NCI-H82 treated with DMSO at 0.1 percent for 48 hours (cell line): Measurements from ENCODE around the gene DAZAP2.
"Not testable (repeated sequence)": the region's sequence is repeated elsewhere in the genome, so short reads cannot be mapped to it uniquely, and the experiment has no call there.

ENCODE experiments used
- DNase-seq: peaks from one replicate; lab custom pipeline; 2025; ENCODE audit not compliant: unreplicated experiment; lab: John Stamatoyannopoulos, UW

The DAZAP2 gene

DNA sequence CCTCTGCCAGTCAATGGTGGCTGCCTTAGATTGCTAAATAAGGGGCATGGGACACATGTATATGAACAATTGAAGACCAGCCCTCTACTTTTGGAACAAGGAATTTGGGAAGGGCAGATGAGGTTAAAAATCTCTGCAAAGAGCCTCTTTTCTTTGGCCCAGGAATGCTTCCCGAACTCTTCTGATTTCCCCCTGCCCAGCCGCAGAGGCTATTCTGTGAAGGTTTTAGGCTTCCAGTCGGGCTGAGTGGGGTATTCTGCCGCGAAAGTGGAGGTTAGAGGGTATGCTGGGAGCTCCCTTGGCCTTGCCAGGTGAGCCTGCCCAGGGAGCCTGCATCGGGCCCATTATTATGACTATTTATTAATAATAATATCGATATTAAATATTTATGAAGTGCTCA lies 22.0 kb upstream of the DAZAP2 start:
- DNase-seq, result no peak

- DNase-seq, result no peak
Observed at GRCh38 chr12:51217133-51217967, 21.3 kb upstream of the DAZAP2 start.

- peak; percentile 45 for DNase-seq
Observed at GRCh38 chr12:51217968-51218606, 20.5 kb upstream of the DAZAP2 start, which contains the start of gene POU6F1. POU6F1 (minus strand) TSS chr12:51218062; CDS start chr12:51206836, 11,226 bp downstream.

GRCh38 chr12:51218607-51219161 lies 19.9 kb upstream of the DAZAP2 start:
- no peak for DNase-seq

DNA sequence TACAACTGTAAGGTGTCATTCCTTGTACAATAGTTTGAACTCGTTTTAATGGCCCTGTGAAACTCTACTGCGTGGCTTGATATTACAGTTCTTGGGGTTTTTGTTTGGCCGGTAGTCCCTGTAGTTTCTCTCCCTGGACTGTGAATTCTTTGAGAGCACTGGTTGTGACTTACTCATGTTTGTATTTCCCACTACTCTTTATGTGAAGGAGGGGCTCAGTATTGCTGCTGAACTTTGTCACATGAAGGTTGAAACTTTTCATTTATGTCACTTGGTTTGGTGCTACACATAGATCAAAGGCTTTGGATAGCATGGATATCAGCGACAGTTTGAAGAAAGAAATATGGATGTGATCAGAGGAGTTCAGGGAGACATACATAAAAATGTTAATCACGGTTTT lies 19.3 kb upstream of the DAZAP2 start:
- DNase-seq, result no peak

DNA sequence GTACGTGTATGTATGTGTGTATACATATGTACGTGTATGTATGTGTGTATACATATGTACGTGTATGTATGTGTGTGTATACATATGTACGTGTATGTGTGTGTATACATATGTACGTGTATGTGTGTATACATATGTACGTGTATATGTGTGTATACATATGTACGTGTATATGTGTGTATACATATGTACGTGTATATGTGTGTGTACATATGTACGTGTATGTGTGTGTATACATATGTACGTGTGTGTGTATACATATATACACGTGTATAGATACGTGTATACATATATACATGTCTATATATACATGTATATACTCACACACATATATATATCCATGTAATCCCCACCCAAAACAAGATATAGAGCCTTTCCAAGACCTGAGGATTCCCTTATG lies 18.8 kb upstream of the DAZAP2 start:
- not testable (repeated sequence) for DNase-seq

- DNase-seq, result no peak
Observed at GRCh38 chr12:51222461-51222860, 16.2 kb upstream of the DAZAP2 start.

GRCh38 chr12:51224625-51225024 lies 14.0 kb upstream of the DAZAP2 start:
- DNase-seq, result no peak

GRCh38 chr12:51225234-51225633 lies 13.4 kb upstream of the DAZAP2 start:
- DNase-seq, result no peak

DNA sequence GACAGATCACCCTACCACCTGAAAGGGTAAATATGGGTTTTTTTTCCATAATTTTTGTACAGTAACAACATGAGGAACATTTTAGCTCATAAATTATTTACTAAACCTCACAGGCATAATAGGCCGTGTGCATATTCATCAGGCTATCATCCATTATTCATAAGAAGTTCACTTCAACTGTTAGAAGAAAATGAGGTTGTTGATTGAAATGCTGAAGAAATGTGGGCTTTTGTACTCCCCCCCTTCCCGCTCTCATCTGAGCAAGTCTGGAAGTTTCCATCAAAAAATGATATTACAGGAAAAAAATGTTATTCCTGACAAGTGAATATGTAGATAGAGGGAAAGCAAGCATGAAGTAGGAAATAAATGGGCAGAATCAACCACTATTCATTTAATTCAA lies 12.9 kb upstream of the DAZAP2 start:
- no peak for DNase-seq

DNA sequence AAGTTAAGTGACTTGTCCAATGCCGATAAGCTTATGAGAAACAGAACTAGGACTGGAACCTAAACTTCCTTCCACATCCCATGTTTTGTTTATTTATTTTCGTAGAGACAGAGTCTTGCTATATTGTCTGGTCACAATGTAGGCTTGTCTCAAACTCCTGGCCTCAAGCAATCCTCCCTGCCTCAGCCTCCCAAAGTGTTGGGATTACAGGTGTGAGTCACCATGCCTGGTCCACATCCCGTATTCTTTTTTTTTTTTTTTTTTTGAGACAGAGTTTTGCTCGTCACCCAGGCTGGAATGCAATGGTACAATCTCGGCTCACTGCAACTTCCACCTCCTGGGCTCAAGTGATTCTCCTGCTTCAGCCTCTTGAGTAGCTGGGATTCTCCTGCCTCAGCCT lies 11.5 kb upstream of the DAZAP2 start:
- not testable (repeated sequence) for DNase-seq

GRCh38 chr12:51227962-51228361 lies 10.7 kb upstream of the DAZAP2 start:
- no peak for DNase-seq

DNA sequence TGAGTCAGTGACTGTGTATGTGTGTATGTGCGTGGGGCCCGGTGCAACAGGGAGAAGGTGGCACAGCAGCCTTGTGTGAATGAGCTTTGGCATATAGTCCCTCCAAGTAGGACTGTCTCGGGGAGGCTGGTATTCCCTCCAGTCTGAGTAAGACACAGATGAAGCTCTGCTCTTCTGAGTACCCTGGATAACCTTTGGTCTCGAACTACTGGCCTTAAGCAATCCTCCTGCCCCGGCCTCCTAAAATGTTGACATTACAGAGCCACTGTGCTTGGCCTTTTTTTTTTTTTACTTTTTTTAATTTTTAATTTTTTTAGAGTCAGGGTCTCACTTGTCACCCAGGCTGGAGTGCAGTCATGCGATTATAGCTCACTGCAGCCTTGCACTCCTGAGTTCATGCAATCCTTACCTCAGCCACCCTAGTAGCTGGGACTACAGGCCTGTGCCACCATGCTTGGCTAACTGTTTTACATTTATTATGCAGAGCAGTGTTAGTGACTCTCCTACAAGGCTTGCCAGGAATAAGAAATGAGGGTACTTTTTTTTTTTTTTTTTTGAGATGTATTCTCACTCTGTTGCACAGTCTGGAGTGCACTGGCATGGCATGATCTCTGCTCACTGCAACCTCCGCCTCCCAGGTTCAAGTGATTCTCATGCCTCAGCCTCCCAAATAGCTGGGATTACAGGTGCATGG lies 9.4 kb upstream of the DAZAP2 start:
- no peak for DNase-seq

DNA sequence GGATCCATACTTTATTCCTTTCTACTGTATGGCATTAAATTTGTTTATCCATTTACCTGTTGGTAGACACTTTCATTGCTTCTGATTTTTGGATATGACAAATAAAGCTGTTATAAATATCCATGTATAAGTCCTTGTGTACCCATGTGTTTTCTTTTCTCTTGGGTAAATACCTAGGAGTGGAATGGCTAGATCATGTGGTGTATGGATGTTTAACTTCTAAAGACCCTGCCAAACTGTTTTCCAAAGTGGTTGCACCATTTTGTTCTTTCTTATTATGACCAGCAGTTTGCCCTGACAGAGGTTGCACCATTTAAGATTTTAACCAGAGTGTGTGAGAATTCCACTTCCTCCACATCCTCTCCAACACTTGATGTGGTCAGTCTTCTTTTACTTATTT lies 6.0 kb upstream of the DAZAP2 start:
- no peak for DNase-seq

DNA sequence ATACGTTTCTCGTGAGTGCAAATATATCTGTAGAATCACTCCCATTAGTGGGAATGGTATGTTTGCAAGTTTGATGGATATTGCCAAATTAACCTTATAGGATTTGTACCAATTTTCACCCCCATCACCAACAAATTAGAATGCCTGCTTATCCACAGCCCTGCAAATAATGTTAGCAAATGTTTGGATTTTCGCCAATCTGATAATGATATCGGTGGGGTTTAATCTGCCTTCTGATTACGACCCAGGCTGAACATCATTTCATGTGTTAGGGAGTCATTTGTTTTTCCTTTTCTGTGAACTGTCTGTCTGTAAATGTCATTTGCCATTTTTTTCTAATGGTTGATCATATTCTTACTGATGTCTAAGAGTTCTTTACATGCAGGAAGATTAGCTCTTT lies 4.1 kb upstream of the DAZAP2 start:
- no peak for DNase-seq

- no peak for DNase-seq
Observed at GRCh38 chr12:51238037-51238509, 553 bp upstream of the DAZAP2 start.

DNA sequence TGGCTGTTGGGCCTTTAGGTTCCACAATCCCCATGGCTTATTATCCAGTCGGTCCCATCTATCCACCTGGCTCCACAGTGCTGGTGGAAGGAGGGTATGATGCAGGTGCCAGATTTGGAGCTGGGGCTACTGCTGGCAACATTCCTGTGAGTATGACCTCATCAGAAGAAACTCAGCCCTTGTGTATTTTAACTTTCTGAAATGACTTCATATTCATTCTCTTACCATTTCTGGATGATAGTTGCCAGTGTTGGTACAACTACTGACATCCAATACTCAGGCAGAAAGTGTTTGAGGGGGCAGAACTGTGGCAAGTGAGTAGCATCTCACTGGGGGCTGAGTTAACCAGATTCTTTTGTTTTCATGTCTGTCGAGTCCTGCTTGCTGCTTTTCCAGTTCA lies 2.3 kb downstream of the DAZAP2 start:
- no peak for DNase-seq

- DNase-seq, result no peak
Observed at GRCh38 chr12:51242120-51242519, 3.5 kb downstream of the DAZAP2 start.

DNA sequence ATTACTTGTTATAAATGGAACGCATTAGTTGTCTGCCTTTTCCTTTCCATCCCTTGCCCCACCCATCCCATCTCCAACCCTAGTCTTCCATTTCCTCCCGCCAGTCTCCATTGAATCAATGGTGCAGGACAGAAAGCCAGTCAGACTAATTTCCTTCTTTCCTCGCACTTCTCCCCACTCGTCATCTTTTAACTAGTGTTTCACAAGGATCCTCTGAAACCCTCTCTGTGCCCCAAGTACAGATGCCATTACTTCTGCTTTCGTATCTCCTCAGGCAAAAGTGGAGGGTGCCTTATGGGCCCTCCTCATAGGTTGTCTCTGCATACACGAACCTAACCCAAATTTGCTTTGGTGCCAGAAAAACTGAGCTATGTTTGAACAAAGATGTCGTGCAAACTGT lies 4.2 kb downstream of the DAZAP2 start:
- DNase-seq, result no peak

DNA sequence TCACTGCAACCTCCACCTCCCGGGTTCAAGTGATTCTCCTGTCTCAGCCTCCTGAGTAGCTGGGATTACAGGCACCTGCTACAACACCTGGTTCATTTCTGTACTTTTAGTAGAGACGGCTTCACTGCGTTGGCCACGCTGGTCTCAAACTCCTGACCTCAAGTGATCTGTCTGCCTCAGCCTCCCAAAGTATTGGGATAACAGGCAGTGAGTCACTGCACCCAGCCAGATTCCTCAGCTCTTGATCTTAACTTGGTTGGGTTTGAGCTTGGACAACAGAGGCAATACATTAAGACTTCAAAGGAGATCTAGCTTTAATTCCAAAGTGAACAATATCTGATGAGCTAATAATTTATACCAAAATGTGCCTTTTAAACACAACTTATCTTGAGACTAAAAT lies 5.6 kb downstream of the DAZAP2 start:
- no peak for DNase-seq

- DNase-seq, result no peak
Observed at GRCh38 chr12:51245476-51246253, 7.0 kb downstream of the DAZAP2 start.
